Hepatocyte (in vitro differentiated cells): ENCODE measurements around the gene ARHGAP9. TPM values are rescaled to one million over a fixed set of nuclear protein-coding genes. Genes with fewer than 3 reads are reported as not detected.

Experiments
- DNase-seq: peaks from one replicate; pipeline ENCODE4 v3.0.0-alpha.2; 2016; ENCODE audit warnings: low spot score
- H2AFZ ChIP-seq: fragments of 200-600 bp; sonication (generic); 2 replicates; pipeline ENCODE4 v1.6.0; 2016; ENCODE audit warnings: antibody characterized with exemption, mild to moderate bottlenecking
- H3K27ac ChIP-seq: fragments of 200-600 bp; sonication (generic); 2 replicates; pipeline ENCODE4 v1.5.1; 2016; ENCODE audit warnings: mild to moderate bottlenecking
- H3K27me3 ChIP-seq: fragments of 200-600 bp; sonication (generic); 2 replicates; pipeline ENCODE4 v1.6.1; 2016
- H3K36me3 ChIP-seq: fragments of 200-600 bp; sonication (generic); replicated peaks from 2 replicates; pipeline ENCODE4 v1.5.1; 2016; ENCODE audit warnings: low read depth; ENCODE audit not compliant: insufficient read depth
- H3K4me1 ChIP-seq: fragments of 200-600 bp; sonication (generic); 2 replicates; pipeline ENCODE4 v1.5.1; 2016; ENCODE audit warnings: mild to moderate bottlenecking, moderate library complexity; ENCODE audit not compliant: insufficient read depth
- H3K4me2 ChIP-seq: fragments of 200-600 bp; sonication (generic); 2 replicates; pipeline ENCODE4 v1.6.0; 2016
- H3K4me3 ChIP-seq: fragments of 200-600 bp; sonication (generic); 2 replicates; pipeline ENCODE4 v1.5.1; 2016; ENCODE audit warnings: mild to moderate bottlenecking
- H3K79me2 ChIP-seq: fragments of 200-600 bp; sonication (generic); 2 replicates; pipeline ENCODE4 v1.6.0; 2017; ENCODE audit warnings: mild to moderate bottlenecking
- H3K9me2 ChIP-seq: fragments of 200-600 bp; sonication (generic); replicated peaks from 2 replicates; pipeline ENCODE4 v1.6.0; 2017; ENCODE audit warnings: mild to moderate bottlenecking; ENCODE audit not compliant: insufficient read depth
- H3K9me3 ChIP-seq: fragments of 200-600 bp; sonication (generic); 2 replicates; pipeline ENCODE4 v1.5.1; 2016; ENCODE audit warnings: low read depth, mild to moderate bottlenecking
- H4K20me1 ChIP-seq: fragments of 200-600 bp; sonication (generic); 2 replicates; pipeline ENCODE4 v1.6.0; 2016; ENCODE audit warnings: mild to moderate bottlenecking; ENCODE audit not compliant: insufficient read depth, poor library complexity, severe bottlenecking
- EZH2 ChIP-seq: fragments of 200-600 bp; sonication (generic); IDR thresholded peaks from 2 replicates; pipeline ENCODE4 v1.6.1; 2016; ENCODE audit warnings: antibody characterized with exemption, mild to moderate bottlenecking, borderline replicate concordance
- EZH2phosphoT487 ChIP-seq: fragments of 200-600 bp; sonication (generic); IDR thresholded peaks from one replicate; pipeline ENCODE4 v1.6.1; 2018; ENCODE audit warnings: antibody characterized with exemption, mild to moderate bottlenecking, low read depth, moderate library complexity; ENCODE audit not compliant: unreplicated experiment, severe bottlenecking
- WGBS: methylation state at CpG from one replicate; pipeline ENCODE4 v1.1.6; 2016; ENCODE audit warnings: low lambda C conversion rate; ENCODE audit errors: missing lambda C conversion rate; 5-methylcytosine and 5-hydroxymethylcytosine counted together
- polyA plus RNA-seq: library from polyadenylated mRNA; unstranded; fragments of >200 nt; fragmentation: Nextera tagmentation; extraction: Ambion mirVana; gene quantifications from 2 replicates; pipeline ENCODE4 v1.2.1, GENCODE V29; 2016
- total RNA-seq: library from RNA; depleted of rRNA; stranded (reverse); fragments of >200 nt; gene quantifications from 2 replicates; pipeline ENCODE4 v1.2.3, GENCODE V29; 2014
- TF ChIP-seq, protein P1 (sequence below): fragments of 200-600 bp; sonication (generic); IDR thresholded peaks from 2 replicates; pipeline ENCODE4 v1.5.1; 2016; ENCODE audit warnings: antibody characterized with exemption, mild to moderate bottlenecking; ENCODE audit not compliant: poor library complexity

Gene ARHGAP9
- total and polyA plus RNA-seq, 2 experiments from 2014 or later, result 2.0 to 2.2 TPM

DNA sequence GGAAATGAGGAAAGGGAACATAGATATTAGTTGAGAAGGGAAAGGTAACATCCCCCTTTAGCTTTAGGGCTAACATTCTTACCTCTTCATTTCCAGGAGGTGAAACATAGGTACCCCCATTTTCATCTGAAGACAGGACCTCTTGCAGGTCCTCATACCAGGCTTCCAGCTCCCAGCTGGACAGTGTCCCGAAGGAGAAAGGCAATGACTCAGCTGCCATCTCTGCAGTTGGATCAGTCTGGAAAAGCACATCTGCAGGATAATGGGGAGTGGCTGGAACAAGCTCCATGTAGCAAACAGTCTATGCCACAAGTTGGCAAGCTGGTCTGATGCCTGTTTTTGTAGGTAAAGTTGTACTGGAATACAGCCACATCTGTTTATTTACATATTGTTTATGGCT lies 37.5 kb upstream of the ARHGAP9 start:
- peak overlapping the region; percentile 98 for H3K27ac ChIP-seq
- H3K36me3 ChIP-seq, result no peaks in the 10 kb centered on the region
- 75% methylated on average over 1 of the region's 1 CpG for WGBS

DNA sequence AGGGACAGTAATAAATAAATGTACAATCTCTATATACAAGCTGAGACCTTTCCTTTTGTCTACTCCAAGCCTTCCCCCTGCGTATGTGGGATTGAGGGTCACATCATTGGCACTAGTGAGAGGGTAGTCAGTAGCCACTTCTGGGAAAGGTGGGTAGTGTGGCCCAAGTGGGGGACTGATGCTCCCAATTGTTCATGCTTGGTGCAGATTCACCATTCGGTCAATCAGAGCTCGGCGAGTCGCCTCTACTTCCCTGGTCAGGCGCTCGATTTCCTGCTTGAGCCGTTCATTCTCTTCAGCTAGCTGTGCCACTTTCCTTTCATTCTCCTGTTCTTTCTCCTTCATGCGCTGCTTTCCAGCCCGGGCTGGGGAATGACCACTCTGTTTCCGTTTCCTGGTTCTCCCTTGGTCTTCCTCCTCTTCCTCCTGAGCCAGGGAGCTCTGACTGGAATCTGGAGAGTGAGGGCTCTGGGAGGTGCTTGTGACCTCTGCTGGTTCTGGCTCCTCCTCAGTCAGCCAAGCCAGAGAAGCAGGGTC lies 37.0 kb upstream of the ARHGAP9 start:
- peaks cover 8% of the 10 kb centered on the region for H3K4me1 ChIP-seq
- H3K79me2 ChIP-seq, result peaks cover 30% of the 10 kb centered on the region
- no peak for DNase-seq
- no peak for TF ChIP-seq EZH2
- TF ChIP-seq, protein P1, sequence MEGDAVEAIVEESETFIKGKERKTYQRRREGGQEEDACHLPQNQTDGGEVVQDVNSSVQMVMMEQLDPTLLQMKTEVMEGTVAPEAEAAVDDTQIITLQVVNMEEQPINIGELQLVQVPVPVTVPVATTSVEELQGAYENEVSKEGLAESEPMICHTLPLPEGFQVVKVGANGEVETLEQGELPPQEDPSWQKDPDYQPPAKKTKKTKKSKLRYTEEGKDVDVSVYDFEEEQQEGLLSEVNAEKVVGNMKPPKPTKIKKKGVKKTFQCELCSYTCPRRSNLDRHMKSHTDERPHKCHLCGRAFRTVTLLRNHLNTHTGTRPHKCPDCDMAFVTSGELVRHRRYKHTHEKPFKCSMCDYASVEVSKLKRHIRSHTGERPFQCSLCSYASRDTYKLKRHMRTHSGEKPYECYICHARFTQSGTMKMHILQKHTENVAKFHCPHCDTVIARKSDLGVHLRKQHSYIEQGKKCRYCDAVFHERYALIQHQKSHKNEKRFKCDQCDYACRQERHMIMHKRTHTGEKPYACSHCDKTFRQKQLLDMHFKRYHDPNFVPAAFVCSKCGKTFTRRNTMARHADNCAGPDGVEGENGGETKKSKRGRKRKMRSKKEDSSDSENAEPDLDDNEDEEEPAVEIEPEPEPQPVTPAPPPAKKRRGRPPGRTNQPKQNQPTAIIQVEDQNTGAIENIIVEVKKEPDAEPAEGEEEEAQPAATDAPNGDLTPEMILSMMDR, result no peak
- TF ChIP-seq EZH2phosphoT487, result no peak
- no peaks in the 10 kb centered on the region for H3K9me3 ChIP-seq
- H3K27ac ChIP-seq, result peak overlapping the region; percentile 98
- H3K4me2 ChIP-seq, result no peak overlapping the region
- WGBS, result 96% methylated on average over 11 of the region's 11 CpGs
- no peak overlapping the region for H3K4me3 ChIP-seq
- peaks cover 32% of the 10 kb centered on the region for H4K20me1 ChIP-seq
- H3K27me3 ChIP-seq, result no peaks in the 10 kb centered on the region
- no peak overlapping the region for H2AFZ ChIP-seq
- no peaks in the 10 kb centered on the region for H3K36me3 ChIP-seq
- H3K9me2 ChIP-seq, result no peaks in the 10 kb centered on the region

More for the DNA sequence above, 37.5 kb upstream of the ARHGAP9 start:
- TF ChIP-seq, protein P1, result no peak
- no peak for TF ChIP-seq EZH2phosphoT487
- no peak for TF ChIP-seq EZH2
- no peaks in the 10 kb centered on the region for H3K9me3 ChIP-seq
- H3K4me3 ChIP-seq, result no peak overlapping the region
- peak overlapping the region; percentile 93 for H3K4me2 ChIP-seq
- no peaks in the 10 kb centered on the region for H3K27me3 ChIP-seq
- H2AFZ ChIP-seq, result no peak overlapping the region
- peaks cover 13% of the 10 kb centered on the region for H3K4me1 ChIP-seq
- peaks cover 30% of the 10 kb centered on the region for H3K79me2 ChIP-seq
- H3K9me2 ChIP-seq, result no peaks in the 10 kb centered on the region
- no peak for DNase-seq
- peaks cover 32% of the 10 kb centered on the region for H4K20me1 ChIP-seq

DNA sequence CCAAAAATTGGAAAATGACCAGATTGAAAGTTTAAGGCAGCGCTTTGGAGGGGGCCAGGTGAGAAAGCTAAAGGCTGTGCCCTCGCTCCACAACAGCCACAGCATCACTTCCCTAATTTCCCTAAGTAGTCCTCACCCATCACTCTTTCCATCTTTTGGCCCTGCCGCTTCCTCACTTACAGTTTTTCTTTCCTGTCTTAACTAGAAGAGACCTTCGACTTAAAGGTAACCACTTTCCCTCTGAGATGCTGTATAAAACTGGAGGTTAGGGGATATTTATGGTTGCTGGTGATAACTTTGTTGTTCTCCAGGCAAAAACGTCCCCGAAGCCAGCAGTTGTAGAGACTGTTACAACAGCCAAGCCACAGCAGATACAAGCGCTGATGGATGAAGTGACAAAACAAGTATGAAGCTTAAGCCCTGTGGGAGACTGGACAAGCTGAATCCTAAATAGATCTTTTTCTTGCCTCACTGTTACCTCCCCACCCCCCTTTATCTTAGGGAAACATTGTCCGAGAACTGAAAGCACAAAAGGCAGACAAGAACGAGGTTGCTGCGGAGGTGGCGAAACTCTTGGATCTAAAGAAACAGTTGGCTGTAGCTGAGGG lies 36.4 kb upstream of the ARHGAP9 start:
- Histone ChIP-seq H3K27ac (peak overlapping the region; percentile 98), H3K4me1 (peaks cover 2% of the 10 kb centered on the region)

DNA sequence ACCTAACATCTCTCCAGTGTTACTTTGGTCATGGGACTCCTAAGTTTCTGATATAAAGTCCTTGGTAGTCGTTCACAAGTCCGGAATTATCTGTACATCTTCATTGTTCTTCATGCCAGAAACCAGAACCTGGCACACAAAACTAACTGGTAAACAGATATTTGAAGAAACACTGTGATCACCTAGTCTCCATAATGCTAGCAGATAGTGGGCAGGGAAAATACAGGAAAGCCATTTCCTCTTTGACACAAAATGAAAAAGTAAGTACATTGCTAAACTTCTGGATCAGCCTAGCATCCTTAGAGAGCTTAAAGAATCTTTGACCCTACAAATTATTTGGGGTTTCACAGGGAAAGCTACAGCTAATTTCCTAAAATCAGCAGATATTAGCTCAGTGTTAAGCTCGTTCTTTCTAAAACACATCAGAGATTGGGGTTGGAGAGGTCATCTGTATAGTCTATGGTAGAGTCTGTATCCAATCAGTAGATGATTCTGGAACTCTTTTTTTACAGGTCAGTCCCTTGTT lies 35.8 kb upstream of the ARHGAP9 start:
- H3K4me2 ChIP-seq, result no peak overlapping the region
- no peaks in the 10 kb centered on the region for H3K27me3 ChIP-seq
- peaks cover 32% of the 10 kb centered on the region for H4K20me1 ChIP-seq
- H3K36me3 ChIP-seq, result no peaks in the 10 kb centered on the region
- H3K9me2 ChIP-seq, result no peaks in the 10 kb centered on the region
- WGBS, result 94% methylated on average over 3 of the region's 3 CpGs
- TF ChIP-seq EZH2phosphoT487, result no peak
- TF ChIP-seq EZH2, result no peak
- TF ChIP-seq, protein P1, result no peak
- no peak overlapping the region for H3K4me3 ChIP-seq
- H2AFZ ChIP-seq, result no peak overlapping the region
- H3K4me1 ChIP-seq, result no peaks in the 10 kb centered on the region
- peaks cover 30% of the 10 kb centered on the region for H3K79me2 ChIP-seq
- no peak for DNase-seq
- H3K27ac ChIP-seq, result no peak overlapping the region
- no peaks in the 10 kb centered on the region for H3K9me3 ChIP-seq

More for the DNA sequence above, 36.4 kb upstream of the ARHGAP9 start:
- Histone ChIP-seq H2AFZ (no peak overlapping the region), H3K4me2 (no peak overlapping the region), H3K4me3 (no peak overlapping the region), H3K36me3 (no peaks in the 10 kb centered on the region), H3K79me2 (peaks cover 30% of the 10 kb centered on the region), H4K20me1 (peaks cover 32% of the 10 kb centered on the region), H3K27me3 (no peaks in the 10 kb centered on the region), H3K9me3 (no peaks in the 10 kb centered on the region), H3K9me2 (no peaks in the 10 kb centered on the region)
- TF ChIP-seq EZH2phosphoT487 (no peak), EZH2 (no peak)
- WGBS, result 90% methylated on average over 11 of the region's 11 CpGs
- no peak for DNase-seq
